Measurements from ENCODE around the gene DDX49. TPM values are rescaled to one million over a fixed set of nuclear protein-coding genes. Genes with fewer than 3 reads are reported as not detected.

The DDX49 gene
- total RNA-seq = 66.9 TPM

- DNase-seq (ENCODE audit: low spot score in 2 of 2) = peak; percentile 99 to 100
Observed at GRCh38 chr19:18919086-18919899, at the start of gene DDX49, which contains the start of gene COPE. Gene DDX49, plus strand, starts transcription at chr19:18919715. Its CDS starts 27 bp downstream, at chr19:18919742. Gene COPE, minus strand, starts transcription at chr19:18919387. Its CDS starts 39 bp downstream, at chr19:18919348.

GRCh38 chr19:18869781-18870530, 49.6 kb upstream of the DDX49 start:
- FAIRE-seq (no peak), DNase-seq (ENCODE audit: low spot score in 2 of 2) (no peak)

More at GRCh38 chr19:18919086-18919899, at the start of gene DDX49, which contains the start of gene COPE:
- FAIRE-seq = peak; percentile 99

- DNase-seq (ENCODE audit: low spot score in 2 of 2) = no peak
Observed at GRCh38 chr19:18870531-18871172, 48.9 kb upstream of the DDX49 start.

GRCh38 chr19:18871543-18871942, 48.0 kb upstream of the DDX49 start:
- no peak for DNase-seq (ENCODE audit: low spot score in 2 of 2)

More at GRCh38 chr19:18870531-18871172, 48.9 kb upstream of the DDX49 start:
- FAIRE-seq = no peak

DNA sequence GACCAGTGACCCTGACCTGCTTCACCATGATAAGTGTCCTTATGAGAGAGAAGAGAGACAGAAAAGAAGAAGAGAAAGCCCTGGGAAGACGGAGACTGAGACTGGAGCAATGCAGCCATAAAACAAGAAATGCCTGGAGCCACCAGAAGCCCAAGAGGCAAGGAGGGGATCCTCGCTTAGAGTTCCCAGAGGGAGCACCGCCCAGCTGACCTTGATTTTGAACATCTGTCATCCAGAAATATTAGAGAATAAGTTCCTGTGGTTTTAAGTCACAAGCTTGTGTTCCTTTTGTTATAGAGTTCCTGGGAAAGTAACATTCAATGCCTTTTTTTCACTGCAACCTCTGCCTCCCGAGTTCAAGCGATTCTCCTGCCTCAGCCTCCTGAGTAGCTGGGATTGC, 43.8 kb upstream of the DDX49 start:
- FAIRE-seq (no peak), DNase-seq (ENCODE audit: low spot score in 2 of 2) (no peak)

More at GRCh38 chr19:18871543-18871942, 48.0 kb upstream of the DDX49 start:
- FAIRE-seq = no peak

- FAIRE-seq (no peak), DNase-seq (ENCODE audit: low spot score in 2 of 2) (no peak)
Observed at GRCh38 chr19:18876865-18877264, 42.6 kb upstream of the DDX49 start.

- DNase-seq (ENCODE audit: low spot score in 2 of 2) (no peak), FAIRE-seq (no peak)
Observed at GRCh38 chr19:18878058-18878797, 41.3 kb upstream of the DDX49 start.

DNA sequence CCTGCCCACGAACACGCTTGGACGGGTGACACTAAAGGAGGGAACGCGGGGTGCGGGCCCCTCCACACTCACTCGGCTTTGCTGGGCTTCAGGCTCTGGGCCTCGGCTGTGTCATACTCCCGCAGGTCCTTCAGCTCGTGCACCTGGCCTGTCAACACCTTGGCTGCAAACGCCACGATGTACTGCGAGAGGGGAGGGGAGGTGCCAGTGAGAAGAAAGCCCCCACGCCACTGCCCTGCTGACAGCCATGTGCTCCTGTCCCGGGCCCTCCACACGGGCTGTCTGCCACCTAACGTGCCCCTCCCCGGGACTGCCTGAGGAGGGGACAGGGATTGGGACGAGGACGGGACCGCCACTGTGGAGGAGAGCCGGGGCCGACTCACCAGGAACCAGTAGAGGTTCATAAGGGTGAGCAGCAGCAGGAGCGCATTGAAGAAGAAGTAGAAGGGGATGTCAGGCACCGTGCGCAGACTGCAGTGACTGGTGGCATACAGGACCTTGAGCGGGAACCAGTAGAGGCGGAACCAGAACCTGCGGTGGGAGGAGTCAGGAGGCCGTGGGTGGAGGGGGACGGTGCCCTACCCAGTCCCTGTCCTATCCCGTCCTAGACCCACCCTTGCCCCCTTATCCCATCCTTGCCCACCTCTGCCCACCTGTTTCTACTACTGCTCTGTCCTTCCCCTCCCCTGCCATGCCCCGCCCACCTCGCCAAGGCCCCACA, 40.5 kb upstream of the DDX49 start:
- no peak for FAIRE-seq
- DNase-seq (ENCODE audit: low spot score in 2 of 2) = no peak

DNA sequence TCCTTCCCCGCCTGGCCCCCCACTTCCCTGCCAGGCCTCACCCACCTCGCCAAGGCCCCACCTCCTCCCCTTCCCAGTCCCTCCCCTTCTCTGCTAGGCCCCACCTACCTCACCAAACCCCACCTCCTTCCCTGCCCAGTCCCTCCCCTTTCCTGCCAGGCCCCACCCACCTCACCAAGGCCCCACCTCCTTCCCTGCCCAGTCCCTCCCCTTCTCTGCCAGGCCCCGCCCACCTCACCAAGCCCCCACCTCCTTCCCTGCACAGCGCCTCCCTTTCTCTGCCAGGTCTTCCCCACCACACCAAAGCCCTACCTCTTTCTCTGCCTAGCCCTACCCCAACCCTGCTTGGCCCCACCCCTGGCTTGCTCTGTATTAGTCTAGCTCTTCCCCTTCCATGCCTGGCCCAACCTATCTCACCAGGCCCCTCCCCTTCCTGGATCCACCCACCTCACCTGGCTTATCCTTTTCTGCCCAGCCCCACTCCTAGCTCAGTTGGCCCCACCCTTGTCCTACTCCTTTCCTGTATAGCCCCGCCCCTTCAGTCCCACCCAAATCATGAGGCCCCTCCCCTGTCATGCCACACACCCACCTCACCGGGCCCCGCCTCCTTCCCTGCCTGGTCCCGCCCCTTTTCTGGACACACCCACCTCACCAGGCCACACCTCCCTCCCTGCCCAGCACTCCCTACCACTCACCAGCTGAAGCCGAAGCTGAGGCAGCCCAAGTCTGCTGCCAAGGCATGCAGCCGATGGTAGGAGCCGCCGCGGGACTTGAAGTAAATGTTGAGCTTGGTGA, 39.7 kb upstream of the DDX49 start:
- FAIRE-seq = no peak

DNA sequence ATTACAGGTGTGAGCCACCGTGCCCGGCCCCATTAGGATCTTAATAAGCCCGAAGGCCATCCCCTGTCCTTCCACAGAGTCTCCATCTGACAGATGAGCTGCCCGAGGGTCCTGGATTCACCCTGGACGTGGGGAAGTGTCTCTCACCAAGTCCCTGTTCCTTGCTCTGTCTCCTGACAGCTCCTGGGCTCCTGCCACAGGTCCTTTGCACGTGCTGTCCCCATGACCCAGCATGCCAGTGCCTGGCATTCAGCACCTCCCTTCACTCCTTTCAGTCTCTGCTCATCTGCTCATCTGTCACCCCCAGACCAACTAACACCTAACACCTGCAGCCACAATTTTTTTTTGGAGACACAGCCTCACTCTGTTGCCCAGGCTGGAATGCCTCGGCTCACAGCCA, 38.0 kb upstream of the DDX49 start:
- no peak for FAIRE-seq
- DNase-seq (ENCODE audit: low spot score in 2 of 2) = no peak

More for the DNA sequence above, 39.7 kb upstream of the DDX49 start:
- no peak for DNase-seq (ENCODE audit: low spot score in 2 of 2)

GRCh38 chr19:18883526-18884304, 35.8 kb upstream of the DDX49 start:
- no peak for FAIRE-seq
- DNase-seq (ENCODE audit: low spot score in 2 of 2) = no peak

DNA sequence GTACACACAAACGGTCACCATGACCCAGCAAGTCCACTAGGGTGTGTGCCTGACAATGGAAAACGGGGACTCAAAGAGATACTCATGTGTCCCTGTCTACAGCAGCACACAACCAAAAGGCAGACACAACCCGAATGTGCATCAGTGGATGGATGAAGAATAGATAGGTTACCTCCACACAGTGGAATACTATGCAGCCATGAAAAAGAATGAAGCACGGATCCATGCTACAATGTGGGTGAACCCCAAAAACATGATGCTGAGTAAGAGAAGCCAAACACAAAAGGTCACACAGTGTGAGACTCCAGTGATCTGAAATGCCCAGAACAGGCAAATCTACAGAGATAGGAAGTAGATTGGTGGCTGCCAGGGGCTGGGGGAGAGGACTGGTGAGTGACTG, 32.5 kb upstream of the DDX49 start:
- DNase-seq (ENCODE audit: low spot score in 2 of 2) = no peak
- no peak for FAIRE-seq

DNA sequence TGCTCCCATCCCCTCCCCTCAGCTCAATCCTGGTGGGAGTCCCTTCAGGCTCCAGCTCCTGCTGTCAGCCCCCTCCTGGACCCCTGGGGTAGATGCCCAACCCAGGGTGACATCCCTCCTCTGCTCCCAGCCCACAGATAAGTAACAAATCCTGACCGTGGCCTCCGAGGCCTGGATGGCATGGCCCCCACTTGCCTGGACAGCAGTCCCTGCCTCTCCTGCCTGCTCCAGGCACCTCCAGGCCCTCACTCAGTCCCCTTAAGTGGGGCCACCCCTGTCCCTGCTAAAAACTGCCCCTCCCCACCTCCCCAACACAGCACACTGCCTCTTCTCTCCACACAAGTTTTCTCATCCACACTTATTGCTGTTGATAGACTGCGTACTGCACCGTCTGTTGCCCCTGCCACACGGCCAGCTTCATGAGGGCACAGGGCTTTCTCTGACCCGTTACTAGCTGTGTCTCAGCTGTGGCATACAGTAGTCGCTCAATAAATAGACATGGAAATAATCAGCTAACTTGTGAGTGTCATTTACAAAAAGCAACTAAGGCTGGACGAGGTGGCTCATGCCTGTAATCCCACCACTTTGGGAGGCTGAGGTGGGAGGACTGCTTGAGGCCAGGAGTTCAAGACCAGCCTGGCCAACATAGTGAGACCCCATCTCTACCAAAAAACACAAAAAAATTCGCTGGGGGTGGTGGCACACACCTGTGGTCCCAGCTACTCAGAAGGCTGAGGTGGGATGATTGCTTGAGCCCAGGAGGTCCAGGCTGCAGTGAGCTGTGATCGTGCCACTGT, 29.4 kb upstream of the DDX49 start:
- DNase-seq (ENCODE audit: low spot score in 2 of 2) (no peak), FAIRE-seq (no peak)

GRCh38 chr19:18893587-18894253, 25.8 kb upstream of the DDX49 start:
- FAIRE-seq = no peak
- no peak for DNase-seq (ENCODE audit: low spot score in 2 of 2)

- FAIRE-seq = no peak
- DNase-seq (ENCODE audit: low spot score in 2 of 2) = peak; percentile 97 to 98
Observed at GRCh38 chr19:18894254-18895037, 25.1 kb upstream of the DDX49 start.
